Small intestine (tissue), 4 donors: Measurements from ENCODE around the gene ZNF783. TPM values are rescaled to one million over a fixed set of nuclear protein-coding genes. Genes with fewer than 3 reads are reported as not detected.

Experiments used
- polyA plus RNA-seq, 4 donors: library from polyadenylated mRNA; stranded (reverse) in 3 of 4; unstranded in 1 of 4; fragments of 200-250 nt in 3 of 4; fragments of 120-200 nt in 1 of 4; gene quantifications; one replicate each; pipeline versions ENCODE4 v1.2.1 to v1.2.3, GENCODE V29; 2013
- donor health status: healthy with polysubstance abuse.
- donor health status: Bipolar disorder and iron deficiency.
- donor health status: healthy.

The ZNF783 gene
- polyA plus RNA-seq, 4 donors: 3.2 to 9.8 (median 5.0) TPM

Other genes starting within 250 kb of the ZNF783 start
- gene PDIA4, start 233.7 kb upstream of the ZNF783 start, polyA plus RNA-seq: 100 to 1,000 TPM in 2 of 4 donors, 10 to 100 TPM in 2; 19.9 to 239 (median 84.4) TPM
- gene ZNF786, start 171.5 kb upstream of the ZNF783 start, polyA plus RNA-seq: 1 to 10 TPM; 2.5 to 8.3 (median 3.2) TPM
- gene ZNF425, start 135.9 kb upstream of the ZNF783 start, polyA plus RNA-seq: 1 to 10 TPM in 1 of 4 donors, under 1 TPM in 3; 0.45 to 3.9 (median 0.76) TPM
- 1 to 10 TPM; 2.2 to 9.9 (median 3.2) TPM for gene ZNF398, start 114.7 kb upstream of the ZNF783 start, polyA plus RNA-seq
- gene ZNF282, start 66.7 kb upstream of the ZNF783 start, polyA plus RNA-seq: 10 to 100 TPM; 11.1 to 28.4 (median 15.3) TPM
- gene ZNF212, start 22.5 kb upstream of the ZNF783 start, polyA plus RNA-seq: 10 to 100 TPM in 3 of 4 donors, 1 to 10 TPM in 1; 9.0 to 17.3 (median 15.6) TPM
- gene ZNF777, start 198.9 kb downstream of the ZNF783 start, polyA plus RNA-seq: 10 to 100 TPM in 1 of 4 donors, 1 to 10 TPM in 3; 3.0 to 10.4 (median 6.8) TPM
- gene ZNF746, start 235.6 kb downstream of the ZNF783 start, polyA plus RNA-seq: 10 to 100 TPM in 1 of 4 donors, 1 to 10 TPM in 3; 6.0 to 11.3 (median 7.4) TPM